Hypothalamus (tissue), 51 donors: ENCODE measurements around the gene DNAH17.

ENCODE experiments used
- DNase-seq, 51 donors: peaks; one replicate each; lab custom pipeline; 2025; lab: John Stamatoyannopoulos, UW

The DNAH17 gene

DNA sequence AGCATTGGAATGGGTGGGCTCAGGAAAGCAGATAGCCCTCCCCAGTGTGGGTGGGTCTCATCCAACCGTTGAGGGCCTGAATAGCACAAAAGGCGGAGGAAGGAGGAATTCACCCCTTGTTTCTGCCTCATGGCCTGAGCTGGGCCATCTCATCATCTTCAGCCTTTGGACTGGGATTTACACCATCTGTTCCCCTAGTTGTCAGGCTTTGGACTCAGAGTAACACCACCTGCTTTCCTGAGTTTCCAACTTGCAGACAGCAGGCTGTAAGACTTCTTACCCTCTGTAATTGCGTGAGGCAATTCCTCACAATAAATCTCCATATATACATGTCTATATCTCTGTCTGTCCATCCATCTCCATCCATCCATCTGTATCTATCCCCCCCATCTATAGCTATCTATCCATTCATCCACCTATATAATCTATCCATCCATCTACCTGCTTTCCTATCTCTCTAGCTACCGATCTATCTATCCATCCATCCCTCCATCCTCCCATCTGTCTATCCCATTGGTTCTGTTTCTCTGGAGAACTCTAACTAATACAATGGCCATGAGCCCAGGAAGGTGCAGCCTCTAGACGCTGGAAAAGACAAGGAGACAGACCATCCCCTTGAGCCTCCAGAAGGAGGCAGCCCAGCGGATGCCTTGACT lies 21.3 kb downstream of the DNAH17 start:
- no peak for DNase-seq

- DNase-seq = no peak
These were observed 26.7 kb downstream of the DNAH17 start for GRCh38 chr17:78550464-78550863.

- DNase-seq = no peak
These were observed 28.5 kb downstream of the DNAH17 start for GRCh38 chr17:78548725-78549124.

- DNase-seq = no peak
These were observed 30.2 kb downstream of the DNAH17 start for GRCh38 chr17:78547035-78547434.

DNA sequence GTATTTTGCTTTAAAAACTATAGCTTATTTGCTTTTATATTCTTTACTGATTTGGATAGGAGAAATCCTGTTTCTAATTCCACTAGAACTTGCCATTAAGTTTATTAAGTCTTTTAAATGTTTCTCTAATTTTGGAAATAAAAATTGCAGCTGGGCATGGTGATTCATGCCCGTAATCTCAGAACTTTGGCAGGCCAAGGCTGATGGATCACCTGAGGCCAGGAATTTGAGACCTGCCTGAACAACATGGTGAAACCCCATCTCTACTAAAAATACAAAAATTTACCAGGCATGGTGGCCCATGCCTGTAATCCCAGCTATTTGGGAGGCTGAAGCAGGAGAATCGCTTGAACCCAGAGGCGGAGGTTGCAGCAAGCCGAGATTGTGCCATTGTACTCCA lies 30.7 kb downstream of the DNAH17 start:
- no peak for DNase-seq

DNA sequence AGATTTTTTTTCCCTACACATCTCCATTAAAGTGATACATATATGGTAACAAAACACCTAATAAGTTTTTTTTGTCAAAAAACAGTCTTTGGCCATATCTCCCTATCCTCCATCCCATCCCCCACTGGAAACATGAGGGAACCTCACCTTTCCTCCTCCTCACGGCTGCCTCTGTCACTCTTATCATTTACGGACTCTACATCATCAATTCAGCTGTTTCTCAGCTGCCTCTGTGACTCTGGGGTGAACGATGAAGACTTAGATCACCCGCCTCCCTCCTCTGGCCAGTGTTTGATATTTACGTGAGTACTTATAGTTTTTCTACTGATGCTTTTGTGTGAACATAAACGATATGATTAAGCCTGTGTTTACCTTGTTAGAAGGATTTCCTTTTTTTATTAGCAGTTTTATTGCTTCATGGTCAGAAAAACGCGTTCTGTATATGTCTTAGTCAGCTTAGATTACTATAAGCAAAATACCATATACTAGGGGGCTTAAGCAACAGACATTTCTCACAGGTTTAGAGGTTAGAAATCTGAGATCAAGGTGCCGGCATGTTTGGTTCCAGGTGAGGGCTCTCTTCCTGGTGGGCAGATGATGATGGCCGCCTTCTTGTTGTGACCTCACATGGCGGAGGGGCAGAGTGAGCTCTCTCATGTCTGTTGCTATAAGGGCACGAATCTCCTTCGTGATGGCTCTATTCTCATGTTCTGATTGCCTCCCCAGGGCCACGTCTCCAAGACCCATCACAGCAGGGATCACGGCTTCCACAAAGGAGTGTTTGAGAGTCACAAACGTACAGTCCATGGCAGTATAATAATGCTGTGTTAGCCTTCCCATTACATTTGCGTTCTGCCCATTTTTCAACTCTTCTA lies 32.1 kb downstream of the DNAH17 start:
- DNase-seq = no peak

- DNase-seq = no peak
These were observed 35.5 kb downstream of the DNAH17 start for GRCh38 chr17:78541488-78542206.

DNA sequence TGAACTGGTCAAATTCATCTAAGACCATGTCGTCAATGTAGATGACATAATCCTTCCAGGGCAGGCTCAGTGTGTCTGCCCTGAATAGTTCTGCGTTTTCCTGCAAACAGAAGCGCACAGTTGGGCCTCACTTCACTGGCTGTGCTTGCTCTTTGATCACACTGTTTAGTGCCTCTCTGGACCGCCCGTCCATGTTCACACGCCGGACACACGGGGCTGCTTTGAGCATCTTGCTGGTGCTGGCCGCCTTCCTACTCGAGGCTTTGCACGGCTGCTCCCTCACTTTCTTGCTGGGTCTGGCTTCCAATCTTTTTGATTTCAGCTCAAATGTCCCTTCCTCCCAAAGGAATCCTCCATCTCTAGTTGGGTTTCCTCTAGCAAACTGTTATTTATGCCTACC lies 37.4 kb downstream of the DNAH17 start:
- peak in 1 of 51 donors; percentile 26 for DNase-seq

- peak in 5 of 51 donors; percentile 9 to 36 (median 20) for DNase-seq
These were observed 39.0 kb downstream of the DNAH17 start for GRCh38 chr17:78538033-78538776.

GRCh38 chr17:78537217-78537860 lies 39.9 kb downstream of the DNAH17 start:
- no peak for DNase-seq

DNA sequence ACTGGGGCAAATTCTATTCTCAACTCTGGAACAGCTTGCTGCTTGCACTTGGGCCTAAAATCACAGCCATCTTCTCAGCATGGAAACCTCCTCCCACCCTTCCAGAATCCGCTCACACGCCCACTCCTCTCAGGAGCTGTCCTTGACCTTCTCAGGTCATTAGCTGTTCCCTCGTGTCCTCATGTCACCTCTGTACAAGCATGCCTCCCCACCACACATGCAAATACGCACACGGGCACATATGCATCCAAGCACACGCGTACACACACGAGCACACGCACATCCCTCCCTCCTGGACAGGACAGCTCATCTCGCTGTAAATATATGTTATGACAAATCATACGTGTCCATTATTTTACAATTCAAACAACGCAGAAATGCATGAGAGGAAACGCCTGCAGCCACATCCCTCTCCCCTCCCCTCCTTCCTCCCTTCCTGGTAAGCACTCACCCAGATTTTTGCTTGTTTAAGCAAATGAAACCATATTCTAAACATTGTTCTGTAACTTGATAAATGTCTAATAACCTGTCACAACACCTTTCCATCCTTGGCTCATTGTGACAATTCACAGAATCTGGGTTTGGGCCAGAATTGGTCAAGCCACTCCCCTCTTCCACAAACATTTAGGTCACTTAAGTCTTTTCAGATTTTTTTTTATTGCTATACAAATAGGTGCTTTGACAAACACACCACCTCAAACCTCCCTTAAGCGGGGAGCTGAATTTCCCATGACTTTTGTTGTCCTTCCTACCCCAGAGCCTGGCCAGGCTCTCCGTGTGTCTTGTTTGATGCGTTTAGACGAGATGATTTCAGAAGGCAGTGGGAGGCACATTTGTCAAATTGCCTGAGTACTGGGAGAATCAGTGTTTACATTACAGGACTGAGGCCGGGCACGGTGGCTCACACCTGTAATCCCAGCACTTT lies 41.7 kb downstream of the DNAH17 start:
- DNase-seq = no peak

GRCh38 chr17:78534492-78535272 lies 42.5 kb downstream of the DNAH17 start:
- DNase-seq = peak in 4 of 51 donors; percentile 8 to 21 (median 12)

- DNase-seq = no peak
These were observed 44.1 kb downstream of the DNAH17 start for GRCh38 chr17:78532922-78533640.

DNA sequence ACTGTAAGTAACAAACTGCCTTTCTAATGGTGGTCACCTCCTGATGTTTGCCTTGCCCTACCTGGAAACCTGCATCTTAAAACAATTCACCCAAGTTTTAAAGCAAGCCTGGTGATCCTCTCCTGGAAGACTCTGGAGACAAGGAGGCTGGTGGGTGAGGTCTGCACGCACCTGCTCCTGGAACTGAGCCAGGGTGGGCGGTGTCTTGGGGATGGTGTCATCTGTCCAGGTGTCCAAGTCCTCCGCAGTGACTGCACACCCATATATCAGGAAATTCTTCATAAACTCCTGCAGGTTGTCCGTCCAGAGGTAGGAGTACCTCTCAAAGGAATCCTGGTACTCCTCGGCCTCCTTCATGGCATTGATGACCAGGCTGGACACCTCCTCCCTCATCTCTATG lies 44.9 kb downstream of the DNAH17 start:
- DNase-seq = no peak

- no peak for DNase-seq
These were observed 46.5 kb downstream of the DNAH17 start for GRCh38 chr17:78530675-78531074.

DNA sequence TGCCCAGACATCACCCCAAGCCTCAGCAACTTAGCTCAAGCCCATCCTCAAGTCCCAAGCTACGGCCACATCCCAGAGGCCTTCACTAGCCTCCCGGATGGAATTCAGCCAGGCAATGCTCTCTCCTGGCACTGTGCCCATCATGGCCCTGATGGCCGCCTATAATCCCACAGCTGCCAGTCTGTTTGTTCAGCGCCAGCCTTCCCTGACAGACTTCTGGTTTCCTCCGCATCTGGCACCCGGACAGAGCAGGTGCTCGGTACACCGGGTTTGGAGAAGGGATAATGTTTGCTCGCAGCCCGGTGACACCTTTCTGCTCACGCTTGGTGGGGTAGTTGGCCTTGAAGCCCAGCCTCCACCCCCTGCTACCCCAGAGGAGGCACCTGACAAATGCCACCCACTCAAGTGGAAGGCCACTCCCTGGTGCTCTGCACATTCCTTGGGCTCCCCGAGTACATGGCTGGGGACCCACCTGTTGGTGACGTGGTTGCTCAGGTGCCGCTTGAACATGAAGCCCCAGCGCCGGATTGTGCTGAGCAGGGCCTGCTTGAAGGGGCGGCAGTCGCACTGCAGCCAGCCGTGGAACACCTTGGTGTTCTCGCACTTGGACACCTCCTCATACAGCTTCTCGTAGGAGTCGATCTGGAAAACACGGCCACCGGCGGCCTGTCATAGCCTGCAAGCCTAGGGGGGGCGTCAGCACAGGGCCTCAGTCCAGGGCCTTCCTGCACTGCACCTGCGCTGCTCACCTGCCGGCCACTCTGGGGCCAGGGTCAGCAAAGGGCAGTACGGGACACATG lies 47.1 kb downstream of the DNAH17 start:
- DNase-seq = peak in 17 of 51 donors; percentile 4 to 63 (median 19)

DNA sequence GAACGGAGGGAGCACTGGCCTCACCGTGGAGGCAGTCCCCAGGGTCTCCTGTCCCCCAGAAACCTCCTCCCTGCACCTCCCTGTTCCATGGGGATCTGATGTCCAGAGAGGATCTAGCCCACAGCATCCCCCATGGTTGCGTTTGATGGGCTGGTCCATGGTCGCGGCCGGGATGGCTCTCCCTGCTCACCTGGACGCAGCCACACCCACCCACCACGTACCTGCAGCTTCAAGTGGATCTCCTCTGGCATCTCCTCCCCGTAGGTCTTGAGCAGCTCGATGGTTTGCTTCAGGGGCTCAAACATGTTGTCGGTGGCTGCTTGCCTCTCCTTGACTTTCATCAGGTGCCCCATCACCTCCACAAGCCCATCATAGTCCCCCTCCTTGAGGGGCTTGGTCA lies 47.9 kb downstream of the DNAH17 start:
- no peak for DNase-seq
